HepG2 (cell line): Measurements from ENCODE around the gene H1-8. TPM values are rescaled to one million over a fixed set of nuclear protein-coding genes. Genes with fewer than 3 reads are reported as not detected.
A peak's percentile ranks its signal among the peaks of the same experiment; 100 is the strongest.

Source experiments
- ATAC-seq: fragments of 200-7000 bp; cut with Tn5 transposase; 3 replicates; pipeline ENCODE4 v1.9.1; 2020; ENCODE audit warnings: mild to moderate bottlenecking, moderate library complexity
- BruUV-seq: library from RNA; stranded (reverse); fragments of 400-500 nt; replicated peaks from 2 replicates; lab custom pipeline; 2021; lab: Mats Ljungman, UMichigan
- CTCF ChIA-PET: fragments of 300-600 bp; formaldehyde crosslinking; extraction: SDS; loops from one replicate; lab custom pipeline; 2021; ENCODE audit warnings: low total read pairs, inconsistent platforms, low intra/inter-chr PET ratio; lab: Yijun Ruan, JAX
- POLR2A ChIA-PET: fragments of 350-600 bp; sonication (Branson Sonifier 250); formaldehyde crosslinking; loops from one replicate; lab custom pipeline; 2020; ENCODE audit warnings: antibody characterized with exemption, inconsistent platforms; lab: Yijun Ruan, JAX
- DNase-seq: peaks from one replicate; pipeline ENCODE4 v3.0.0-alpha.2; 2015; ENCODE audit warnings: low spot score
- FAIRE-seq: peaks from 3 replicates; lab custom pipeline; 2011; peaks lifted over from hg19 to GRCh38; lab: Jason Lieb, UNC
- H2AFZ ChIP-seq: one replicate; pipeline ENCODE4 v1.6.1; 2011; ENCODE audit warnings: low read length, inconsistent platforms
- H3K27ac ChIP-seq: fragments of 300-600 bp; 3 replicates; pipeline ENCODE4 v1.8.0; 2011; ENCODE audit warnings: mixed run types, mild to moderate bottlenecking, mixed read lengths, low read length, inconsistent platforms; ENCODE audit not compliant: insufficient read depth; ENCODE audit errors: extremely low read length
- H3K27me3 ChIP-seq, 2 experiments: fragments of 200-600 bp in 1 of 2; 2 replicates in 1 of 2; 3 replicates in 1 of 2; pipeline versions ENCODE4 v1.6.0 to v1.8.0; 2011; ENCODE audit warnings: low read length in 2 of 2, mild to moderate bottlenecking in 2 of 2, moderate library complexity in 2 of 2, inconsistent platforms in 1 of 2; ENCODE audit not compliant: insufficient read depth in 2 of 2, control insufficient read depth in 1 of 2
- H3K36me3 ChIP-seq, 2 experiments: fragments of 200-600 bp in 1 of 2; replicated peaks in 1 of 2; 2 replicates in 1 of 2; 3 replicates in 1 of 2; pipeline versions ENCODE4 v1.5.1 to v1.8.0; 2011; ENCODE audit warnings: low read length in 2 of 2, inconsistent platforms in 1 of 2; ENCODE audit not compliant: insufficient read depth in 2 of 2, control insufficient read depth in 1 of 2
- H3K4me1 ChIP-seq: 2 replicates; pipeline ENCODE4 v1.5.1; 2012; ENCODE audit warnings: low read length, inconsistent platforms; ENCODE audit not compliant: insufficient read depth
- H3K4me2 ChIP-seq: 2 replicates; pipeline ENCODE4 v1.6.0; 2011; ENCODE audit warnings: low read depth, low read length, inconsistent platforms
- H3K4me3 ChIP-seq, 3 experiments: fragments of 200-600 bp in 1 of 3; sonication (generic), shearing (Covaris generic) in 1 of 3; replicated peaks in 1 of 3; 2 replicates each; pipeline ENCODE4 v1.5.1; 2011 to 2016; ENCODE audit warnings: low read length in 3 of 3, inconsistent platforms in 2 of 3, low read depth in 2 of 3, mild to moderate bottlenecking in 2 of 3, control low read depth in 1 of 3, mixed read lengths in 1 of 3; ENCODE audit not compliant: insufficient read depth in 1 of 3
- H3K79me2 ChIP-seq: one replicate; pipeline ENCODE4 v1.6.1; 2011; ENCODE audit warnings: low read length, inconsistent platforms; ENCODE audit not compliant: insufficient read depth
- H3K9ac ChIP-seq: 2 replicates; pipeline ENCODE4 v1.6.0; 2011; ENCODE audit warnings: mild to moderate bottlenecking, low read depth, low read length, inconsistent platforms; ENCODE audit not compliant: insufficient read depth
- H3K9me3 ChIP-seq: 2 replicates; pipeline ENCODE4 v1.5.1; 2012; ENCODE audit warnings: mild to moderate bottlenecking, low read length
- H4K20me1 ChIP-seq: 2 replicates; pipeline ENCODE4 v1.6.0; 2011; ENCODE audit warnings: inconsistent platforms, mild to moderate bottlenecking, low read length, moderate library complexity; ENCODE audit not compliant: insufficient read depth
- ASH2L ChIP-seq: fragments of 300-600, 200-600 bp; sonication (generic); IDR thresholded peaks from 2 replicates; pipeline ENCODE4 v1.7.0; 2017; ENCODE audit warnings: low read depth, mild to moderate bottlenecking, moderate library complexity, mixed read lengths, low read length; ENCODE audit not compliant: insufficient read length
- CEBPB ChIP-seq: IDR thresholded peaks from 2 replicates; pipeline ENCODE4 v1.6.1; 2011; ENCODE audit warnings: low read depth, low read length, improper control_type of control experiment, borderline replicate concordance
- CEBPG ChIP-seq: IDR thresholded peaks from 2 replicates; pipeline ENCODE4 v1.6.1; 2016
- KAT7 ChIP-seq: IDR thresholded peaks from 2 replicates; pipeline ENCODE4 v1.6.1; 2018; ENCODE audit warnings: borderline replicate concordance, missing compliant biosample characterization
- NR2F1 ChIP-seq, 2 experiments: fragments of 450-650 bp in 1 of 2; formaldehyde crosslinking in 1 of 2; IDR thresholded peaks; 2 replicates each; pipeline versions ENCODE4 v1.5.0 to v1.6.1; 2016 to 2020; ENCODE audit warnings: mild to moderate bottlenecking in 1 of 2, missing compliant biosample characterization in 1 of 2, missing genetic modification reagents in 1 of 2, moderate library complexity in 1 of 2
- RARA ChIP-seq: IDR thresholded peaks from 2 replicates; pipeline ENCODE4 v1.6.1; 2016; ENCODE audit warnings: missing genetic modification reagents, missing compliant biosample characterization
- SP5 ChIP-seq: IDR thresholded peaks from 2 replicates; pipeline ENCODE4 v1.6.1; 2016; ENCODE audit warnings: low read depth, borderline replicate concordance
- ZBTB7B ChIP-seq: sonication (generic); formaldehyde crosslinking; IDR thresholded peaks from 2 replicates; pipeline ENCODE4 v1.4.0; 2020; ENCODE audit warnings: missing genetic modification reagents
- ZNF503 ChIP-seq: sonication (generic); formaldehyde crosslinking; IDR thresholded peaks from 2 replicates; pipeline ENCODE4 v1.4.0; 2020; ENCODE audit warnings: missing genetic modification reagents
- ZNF660 ChIP-seq: sonication (generic); formaldehyde crosslinking; IDR thresholded peaks from 2 replicates; pipeline ENCODE4 v1.5.1; 2020; ENCODE audit warnings: mild to moderate bottlenecking, low read depth, missing genetic modification reagents, borderline replicate concordance
- WGBS: methylation state at CpG from one replicate; pipeline ENCODE4 v1.1.6; 2017; ENCODE audit warnings: low lambda C conversion rate; 5-methylcytosine and 5-hydroxymethylcytosine counted together
- in situ Hi-C: cut with HindIII; loops from 2 replicates; pipeline ENCODE4 v1.10.0; 2017; ENCODE audit warnings: low pct_unique_long_range_greater_than_20kb; ENCODE audit not compliant: extremely low pct_ligation_motif_present
- intact Hi-C: fragments of 100-400 bp; cut with micrococcal nuclease; formaldehyde crosslinking; loops from one replicate; pipeline ENCODE4 v1.10.0; 2022; ENCODE audit not compliant: unreplicated experiment
- polyA plus RNA-seq, 8 experiments: library from polyadenylated mRNA; depleted of rRNA in 3 of 8; stranded (reverse) in 7 of 8; unstranded in 1 of 8; fragments of >200 nt; fragmentation: Illumina TruSeq in 4 of 8; extraction: Trizol in 4 of 8; gene quantifications; 2 replicates each; pipeline versions ENCODE4 v1.2.1 to v1.2.3, GENCODE V29; 2011 to 2016; ENCODE audit warnings: low read depth in 4 of 8, missing spikeins in 1 of 8, mixed read lengths in 1 of 8; ENCODE audit not compliant: insufficient read depth in 1 of 8
- total RNA-seq, 5 experiments: library from RNA; depleted of rRNA; stranded (reverse); fragments of >200 nt; fragmentation: Illumina TruSeq; extraction: Trizol; gene quantifications; 2 replicates each; pipeline ENCODE4 v1.2.3, GENCODE V29; 2016; ENCODE audit warnings: low read depth in 1 of 5
- TF ChIP-seq, protein P1 (sequence below): IDR thresholded peaks from 2 replicates; pipeline ENCODE4 v1.6.1; 2016; ENCODE audit warnings: low read depth, missing genetic modification reagents, missing compliant biosample characterization

The H1-8 gene
- total and polyA plus RNA-seq, 2 of the 13 experiments (the other 11 are each of a cell fraction or from before 2014, with no cell fraction given) = 0.08 TPM; not detected in 1

- TF ChIP-seq ZNF503 (CRISPR knock-in tag) = peak; percentile 56; the same call in 1 of the 2 replicates
Measured at GRCh38 chr3:129534428-129535027, 8.4 kb upstream of the H1-8 start (continued).

GRCh38 chr3:129535075-129535474 is 7.9 kb upstream of the H1-8 start:
- peaks cover 79% of the 10 kb centered on the region for H3K4me1 ChIP-seq
- intact Hi-C loops (no loop called here), in situ Hi-C loops (no loop called here)
- peak; percentile 64 for DNase-seq
- H2AFZ ChIP-seq = peak overlapping the region; percentile 30
- no peaks in the 10 kb centered on the region for H3K36me3 ChIP-seq
- H3K27ac ChIP-seq = peak overlapping the region; percentile 66
- H3K4me2 ChIP-seq = peak overlapping the region; percentile 81
- BruUV-seq = no TSS peak
- no peaks in the 10 kb centered on the region for H3K27me3 ChIP-seq
- CTCF ChIA-PET = no interaction called here
- H4K20me1 ChIP-seq = no peaks in the 10 kb centered on the region
- WGBS = 0% methylated on average over 1 of the region's 1 CpG
- peak; percentile 37 for FAIRE-seq
- POLR2A ChIA-PET = interaction anchor here (0.7 to 3.6 kb wide), 15 partner anchors 8 to 219 kb away, joined by 3 to 33 read pairs (median 6); partner anchors contain the start of gene H1-8
- ATAC-seq = peak; percentile 79
- peak overlapping the region; percentile 3 to 59 (median 30); a peak in 4 of 6 replicates for H3K4me3 ChIP-seq
- no peaks in the 10 kb centered on the region for H3K9me3 ChIP-seq
- no peaks in the 10 kb centered on the region for H3K79me2 ChIP-seq
- H3K9ac ChIP-seq = peak overlapping the region; percentile 28
- TF ChIP-seq ZBTB7B (CRISPR knock-in tag) (peak; percentile 52; the same call in 1 of the 2 replicates), RARA (peak; percentile 48), ASH2L (no peak), CEBPB (peak; percentile 93), KAT7 (CRISPR knock-in tag) (peak; percentile 8; the same call in 1 of the 2 replicates), NR2F1 (CRISPR knock-in tag; IDR thresholded peaks at IDR 0.05) (peak; percentile 50 to 70), CEBPG (CRISPR knock-in tag) (peak; percentile 90), SP5 (CRISPR knock-in tag) (0 out of 2 replicates have a peak, but pooled peaks have one; percentile 8), ZNF660 (no peak)
- TF ChIP-seq, protein P1, sequence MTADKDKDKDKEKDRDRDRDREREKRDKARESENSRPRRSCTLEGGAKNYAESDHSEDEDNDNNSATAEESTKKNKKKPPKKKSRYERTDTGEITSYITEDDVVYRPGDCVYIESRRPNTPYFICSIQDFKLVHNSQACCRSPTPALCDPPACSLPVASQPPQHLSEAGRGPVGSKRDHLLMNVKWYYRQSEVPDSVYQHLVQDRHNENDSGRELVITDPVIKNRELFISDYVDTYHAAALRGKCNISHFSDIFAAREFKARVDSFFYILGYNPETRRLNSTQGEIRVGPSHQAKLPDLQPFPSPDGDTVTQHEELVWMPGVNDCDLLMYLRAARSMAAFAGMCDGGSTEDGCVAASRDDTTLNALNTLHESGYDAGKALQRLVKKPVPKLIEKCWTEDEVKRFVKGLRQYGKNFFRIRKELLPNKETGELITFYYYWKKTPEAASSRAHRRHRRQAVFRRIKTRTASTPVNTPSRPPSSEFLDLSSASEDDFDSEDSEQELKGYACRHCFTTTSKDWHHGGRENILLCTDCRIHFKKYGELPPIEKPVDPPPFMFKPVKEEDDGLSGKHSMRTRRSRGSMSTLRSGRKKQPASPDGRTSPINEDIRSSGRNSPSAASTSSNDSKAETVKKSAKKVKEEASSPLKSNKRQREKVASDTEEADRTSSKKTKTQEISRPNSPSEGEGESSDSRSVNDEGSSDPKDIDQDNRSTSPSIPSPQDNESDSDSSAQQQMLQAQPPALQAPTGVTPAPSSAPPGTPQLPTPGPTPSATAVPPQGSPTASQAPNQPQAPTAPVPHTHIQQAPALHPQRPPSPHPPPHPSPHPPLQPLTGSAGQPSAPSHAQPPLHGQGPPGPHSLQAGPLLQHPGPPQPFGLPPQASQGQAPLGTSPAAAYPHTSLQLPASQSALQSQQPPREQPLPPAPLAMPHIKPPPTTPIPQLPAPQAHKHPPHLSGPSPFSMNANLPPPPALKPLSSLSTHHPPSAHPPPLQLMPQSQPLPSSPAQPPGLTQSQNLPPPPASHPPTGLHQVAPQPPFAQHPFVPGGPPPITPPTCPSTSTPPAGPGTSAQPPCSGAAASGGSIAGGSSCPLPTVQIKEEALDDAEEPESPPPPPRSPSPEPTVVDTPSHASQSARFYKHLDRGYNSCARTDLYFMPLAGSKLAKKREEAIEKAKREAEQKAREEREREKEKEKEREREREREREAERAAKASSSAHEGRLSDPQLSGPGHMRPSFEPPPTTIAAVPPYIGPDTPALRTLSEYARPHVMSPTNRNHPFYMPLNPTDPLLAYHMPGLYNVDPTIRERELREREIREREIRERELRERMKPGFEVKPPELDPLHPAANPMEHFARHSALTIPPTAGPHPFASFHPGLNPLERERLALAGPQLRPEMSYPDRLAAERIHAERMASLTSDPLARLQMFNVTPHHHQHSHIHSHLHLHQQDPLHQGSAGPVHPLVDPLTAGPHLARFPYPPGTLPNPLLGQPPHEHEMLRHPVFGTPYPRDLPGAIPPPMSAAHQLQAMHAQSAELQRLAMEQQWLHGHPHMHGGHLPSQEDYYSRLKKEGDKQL (CRISPR knock-in tag) = 0 out of 2 replicates have a peak, but pooled peaks have one; percentile 17
